Activated CD8-positive, alpha-beta memory T cell treated with anti-CD3 and anti-CD28 coated beads, Interleukin-2, amount 50 U/mL, for 1 hour (primary cell): ENCODE measurements around the gene HDHD2.

Source experiments
- DNase-seq: peaks from one replicate; pipeline ENCODE4 v3.0.0-alpha.2; 2020; ENCODE audit errors: extremely low read depth

The HDHD2 gene

GRCh38 chr18:47062471-47062870 is 87.8 kb downstream of the HDHD2 start:
- DNase-seq, result no peak
